Activated naive CD4-positive, alpha-beta T cell treated with anti-CD3 and anti-CD28 coated beads, Interleukin-2, amount 50 U/mL, for 16 hours (primary cell): ENCODE results near the gene LRRC40.
"Not testable (repeated sequence)": the region's sequence is repeated elsewhere in the genome, so short reads cannot be mapped to it uniquely, and the experiment has no call there.

Experiments used
- DNase-seq: peaks from one replicate; pipeline ENCODE4 v3.0.0-alpha.2; 2020

The LRRC40 gene

DNA sequence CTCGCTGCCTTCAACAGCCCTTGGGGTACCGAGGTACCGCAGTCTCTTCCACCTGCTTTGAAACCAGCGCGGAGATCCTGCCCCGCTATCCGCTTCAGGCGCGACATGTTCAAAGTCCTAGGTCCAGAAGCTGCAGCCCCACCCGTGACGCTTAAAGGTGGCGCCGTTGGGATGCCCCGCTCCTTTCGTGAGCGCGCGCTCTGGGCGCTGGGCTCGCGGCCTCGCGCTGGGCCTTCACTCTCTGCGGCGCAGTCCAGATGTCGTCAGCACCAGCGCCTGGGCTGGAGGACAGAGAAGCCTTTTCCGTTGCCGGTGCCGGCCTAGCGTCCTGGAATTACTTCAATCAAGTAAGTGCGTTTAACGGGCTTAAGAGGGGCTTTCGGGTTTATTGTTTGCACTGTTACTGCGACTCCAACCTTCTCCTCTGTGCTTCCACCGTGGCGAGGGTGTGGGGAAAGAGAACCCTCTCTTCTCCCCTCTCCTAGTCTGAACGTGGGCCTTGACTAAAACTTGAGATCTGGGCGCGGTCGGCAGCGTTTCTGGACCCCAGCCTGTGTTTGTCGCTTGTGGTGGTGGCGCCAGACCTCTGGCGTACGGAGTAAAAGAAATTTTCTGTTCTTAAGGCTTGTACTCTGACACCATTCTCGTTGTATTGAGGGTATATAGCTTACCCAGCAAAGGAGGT, at the start of gene LRRC40:
Gene LRRC40, minus strand, starts transcription at position 146 of the 685 bp plus-strand sequence. Its CDS starts 39 bp downstream, at position 107.
- DNase-seq = peak; percentile 96

DNA sequence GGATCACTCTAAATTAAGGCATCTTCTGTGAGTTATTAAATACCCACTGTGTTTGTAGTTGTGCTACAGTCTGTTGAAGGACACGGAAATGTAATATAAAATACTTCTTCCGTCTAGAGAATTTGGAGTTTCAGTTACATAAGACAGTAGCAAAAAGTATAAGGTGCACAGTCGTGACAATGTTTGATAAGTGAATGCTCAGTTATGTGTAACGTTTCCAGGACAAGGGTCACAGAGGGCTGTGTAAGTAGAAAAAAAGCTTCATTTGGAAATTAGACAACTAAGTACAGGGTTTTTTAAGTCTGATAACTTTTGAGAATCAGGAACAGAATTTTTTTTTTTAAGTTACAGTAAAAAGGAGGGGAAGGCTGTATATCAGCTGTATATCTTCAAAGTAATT, 43.4 kb upstream of the LRRC40 start:
- DNase-seq = no peak

GRCh38 chr1:70247768-70248167, 42.4 kb upstream of the LRRC40 start:
- no peak for DNase-seq

- no peak for DNase-seq
Observed at GRCh38 chr1:70247122-70247521, 41.7 kb upstream of the LRRC40 start.

GRCh38 chr1:70239940-70240339, 34.6 kb upstream of the LRRC40 start:
- DNase-seq = no peak

DNA sequence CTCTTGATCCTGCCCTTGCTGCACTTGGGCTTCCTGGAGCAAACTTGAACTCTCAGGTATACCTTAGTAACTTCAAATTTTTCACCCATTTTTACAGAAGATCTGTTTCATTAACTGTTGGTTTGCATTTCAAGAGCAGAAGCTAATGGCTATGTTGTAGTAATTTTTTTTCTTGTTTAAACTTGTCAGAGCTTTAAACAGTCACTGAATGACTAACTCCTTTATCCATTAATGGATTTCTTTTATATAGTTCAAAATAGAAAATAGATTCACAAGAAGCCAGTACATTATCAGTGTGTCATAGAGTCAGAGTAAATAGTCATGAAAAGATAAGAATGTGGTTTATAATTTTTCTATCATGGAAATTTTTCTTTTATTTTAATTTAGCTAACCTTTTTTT, 29.4 kb upstream of the LRRC40 start:
- DNase-seq = no peak

DNA sequence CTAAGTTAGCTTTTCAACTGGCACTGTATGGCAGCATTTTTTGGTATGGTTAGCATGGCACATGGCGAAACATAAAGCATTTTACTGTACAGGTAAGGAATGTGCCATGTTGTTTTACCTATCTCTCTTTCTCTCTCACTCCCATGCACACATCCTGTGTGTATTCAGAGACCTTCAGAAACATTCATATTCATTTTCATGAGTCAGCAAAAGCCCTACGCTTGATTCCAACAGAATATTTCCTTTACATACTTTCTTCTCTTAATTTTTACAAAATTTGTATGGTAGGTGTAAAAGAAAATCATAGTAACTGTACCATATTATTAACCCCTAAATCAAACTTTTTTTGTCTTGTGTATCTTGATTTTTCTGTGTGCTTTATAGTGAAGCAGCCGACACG, 26.1 kb upstream of the LRRC40 start:
- DNase-seq = no peak

- DNase-seq = no peak
Observed at GRCh38 chr1:70228670-70229069, 23.3 kb upstream of the LRRC40 start.

DNA sequence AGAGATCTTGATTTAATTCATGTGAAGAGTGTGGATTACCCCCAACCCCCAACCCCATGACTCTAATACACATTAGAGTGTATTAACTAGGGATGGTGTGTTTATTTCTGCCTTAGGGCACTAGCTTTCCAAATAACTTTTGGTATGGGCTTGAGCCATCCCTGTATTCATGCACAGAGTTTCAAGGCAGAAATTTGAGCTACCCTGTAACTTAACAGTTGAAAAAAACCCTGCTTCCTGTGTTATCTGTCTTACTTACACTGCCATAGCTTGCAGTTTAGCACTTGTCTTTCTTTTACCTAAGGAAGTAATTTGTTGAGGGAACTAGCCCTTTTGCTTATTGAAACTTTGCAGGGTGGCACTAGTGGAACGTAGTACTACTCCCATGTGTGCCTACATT, 22.1 kb upstream of the LRRC40 start:
- DNase-seq = no peak

- no peak for DNase-seq
Observed at GRCh38 chr1:70224954-70225353, 19.6 kb upstream of the LRRC40 start.

- DNase-seq = no peak
Observed at GRCh38 chr1:70222716-70223235, 17.4 kb upstream of the LRRC40 start.

- peak; percentile 99 for DNase-seq
Observed at GRCh38 chr1:70221238-70222121, 16.1 kb upstream of the LRRC40 start, which contains the start of gene SRSF11. Gene SRSF11, plus strand, starts transcription at chr1:70221380. Its CDS starts 257 bp downstream, at chr1:70221637.

DNA sequence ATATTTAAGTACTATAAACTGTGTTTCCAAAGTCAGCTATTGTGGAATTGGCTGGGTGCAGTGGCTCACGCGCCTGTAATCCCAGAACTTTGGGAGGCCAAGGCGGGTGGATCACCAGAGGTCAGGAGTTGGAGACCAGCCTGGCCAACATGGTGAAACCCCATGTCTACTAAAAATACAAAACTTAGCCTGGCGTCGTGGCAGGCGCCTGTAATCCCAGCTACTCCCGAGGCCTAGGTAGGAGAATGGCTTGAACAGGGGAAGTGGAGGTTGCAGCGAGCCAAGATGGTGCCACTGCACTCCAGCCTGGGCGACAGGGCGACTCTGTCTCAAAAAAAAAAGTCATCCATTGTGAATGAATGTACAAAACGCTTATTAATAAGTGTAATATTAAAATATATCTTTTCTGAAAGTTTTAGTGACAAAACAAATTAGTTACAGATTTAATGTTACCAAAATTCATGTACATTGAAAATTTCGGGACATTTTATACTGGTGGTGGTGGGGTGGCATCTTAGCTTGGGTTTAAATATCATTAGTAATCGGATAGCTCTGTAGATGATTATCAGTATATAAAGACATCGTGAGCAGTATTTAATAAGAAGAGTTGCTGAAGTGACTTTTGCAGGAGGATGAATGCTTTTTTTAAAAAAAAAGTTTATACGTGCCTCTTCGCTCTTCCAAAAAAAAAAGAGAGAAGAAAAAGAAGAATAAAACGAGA, 15.3 kb upstream of the LRRC40 start:
- no peak for DNase-seq

GRCh38 chr1:70220015-70220414, 14.6 kb upstream of the LRRC40 start:
- DNase-seq = no peak

DNA sequence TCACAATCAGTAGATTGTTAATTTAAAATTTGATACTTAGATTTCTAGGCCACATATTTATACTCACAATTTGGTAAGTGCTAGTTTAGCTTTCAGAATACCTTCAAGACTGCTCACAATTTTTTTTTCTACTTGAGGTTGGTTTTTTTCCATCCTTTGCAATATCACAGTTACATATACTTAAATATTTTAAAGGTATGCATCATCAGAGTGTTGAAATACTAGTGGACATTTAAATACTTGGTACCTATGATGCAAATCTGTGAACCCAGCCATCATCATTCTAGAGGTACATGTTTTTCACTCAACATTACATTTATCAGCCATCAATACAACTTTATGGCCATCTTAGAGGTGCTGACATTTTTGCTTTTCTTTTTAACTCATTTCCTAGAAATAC, 6.2 kb upstream of the LRRC40 start:
- DNase-seq = no peak

DNA sequence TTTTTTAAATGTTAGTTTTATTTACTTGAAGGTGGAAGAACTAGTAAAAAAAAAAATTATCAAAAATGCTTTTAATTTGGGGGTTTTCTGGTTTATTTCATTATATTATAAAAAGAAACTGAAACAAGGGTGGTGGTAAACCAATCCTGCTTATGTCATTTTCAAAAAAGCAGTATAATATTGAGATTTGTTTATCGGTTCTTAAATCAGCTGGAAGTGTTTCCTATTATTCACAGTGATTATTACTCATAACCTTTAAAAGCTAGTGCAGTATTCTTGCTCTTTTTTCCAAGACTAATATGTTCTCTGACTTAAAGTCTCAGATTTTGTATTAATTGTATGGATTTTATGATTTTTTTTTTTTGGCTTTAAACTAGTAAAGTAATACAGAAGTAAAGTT, 5.4 kb upstream of the LRRC40 start:
- no peak for DNase-seq

GRCh38 chr1:70208292-70208691, 2.9 kb upstream of the LRRC40 start:
- no peak for DNase-seq

GRCh38 chr1:70207492-70207891, 2.1 kb upstream of the LRRC40 start:
- no peak for DNase-seq

- not testable (repeated sequence) for DNase-seq
Observed at GRCh38 chr1:70206833-70207232, 1.5 kb upstream of the LRRC40 start.

DNA sequence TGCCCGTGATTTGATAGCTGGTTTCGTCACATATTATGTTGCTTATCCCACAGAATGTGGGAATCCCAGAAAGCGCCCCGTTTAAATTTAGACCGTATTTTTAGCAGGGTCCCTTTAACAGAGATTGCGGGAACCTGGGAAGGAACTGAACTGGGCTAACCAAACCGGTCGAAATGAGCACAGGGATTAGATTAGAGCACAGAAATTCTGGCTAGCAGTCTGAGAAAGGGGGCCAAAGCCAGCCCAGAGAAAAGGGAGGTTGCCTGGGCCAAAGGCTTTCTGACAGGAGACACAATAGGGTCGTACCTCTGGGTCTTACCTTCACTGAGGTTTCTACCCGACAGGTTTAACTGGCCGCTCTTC, 327 bp downstream of the LRRC40 start:
- no peak for DNase-seq

- DNase-seq = no peak
Observed at GRCh38 chr1:70204600-70204999, 779 bp downstream of the LRRC40 start.

GRCh38 chr1:70204139-70204538, 1.2 kb downstream of the LRRC40 start:
- no peak for DNase-seq

GRCh38 chr1:70202173-70202758, 3.1 kb downstream of the LRRC40 start:
- DNase-seq = no peak
